Esophagus muscularis mucosa (tissue), 4 donors: ENCODE results near the gene PTCD3. TPM values are rescaled to one million over a fixed set of nuclear protein-coding genes. Genes with fewer than 3 reads are reported as not detected.

ENCODE experiments used
- DNase-seq: peaks from one replicate; pipeline ENCODE4 v3.0.0-alpha.2; 2017; ENCODE audit errors: extremely low spot score
- H3K27ac ChIP-seq, 4 donors: fragments of 200-600 bp; sonication (generic); replicated peaks in 1 of 4; 1 replicate in 3 of 4; 2 replicates in 1 of 4; pipeline ENCODE4 v1.5.1; 2016 to 2019; ENCODE audit warnings: mild to moderate bottlenecking in 1 of 4
- H3K27me3 ChIP-seq, 4 donors: fragments of 200-600 bp; sonication (generic); one replicate each; pipeline versions ENCODE4 v1.5.1 to v1.6.0; 2016 to 2019
- H3K36me3 ChIP-seq, 4 donors: fragments of 200-600 bp; sonication (generic); one replicate each; pipeline ENCODE4 v1.5.1; 2016 to 2019
- H3K4me1 ChIP-seq, 4 donors: fragments of 200-600 bp; sonication (generic); one replicate each; pipeline ENCODE4 v1.5.1; 2016 to 2019
- H3K4me3 ChIP-seq, 4 donors: fragments of 200-600 bp; sonication (generic); 1 replicate in 2 of 4; 2 replicates in 2 of 4; pipeline ENCODE4 v1.5.1; 2016 to 2019; ENCODE audit warnings: mild to moderate bottlenecking in 4 of 4, moderate library complexity in 1 of 4
- H3K9me3 ChIP-seq, 4 donors: fragments of 200-600 bp; sonication (generic); 1 replicate in 3 of 4; 2 replicates in 1 of 4; pipeline ENCODE4 v1.5.1; 2016 to 2019
- EP300 ChIP-seq: sonication (generic); formaldehyde crosslinking; IDR thresholded peaks from one replicate; pipeline ENCODE4 v1.6.1; 2017; ENCODE audit warnings: antibody characterized with exemption
- POLR2A ChIP-seq: fragments of 450-650 bp; IDR thresholded peaks from one replicate; pipeline ENCODE4 v1.6.1; 2017; ENCODE audit warnings: antibody characterized with exemption, moderate library complexity, mild to moderate bottlenecking, low read depth
- POLR2AphosphoS5 ChIP-seq, 2 donors: sonication (generic); formaldehyde crosslinking; IDR thresholded peaks; one replicate each; pipeline ENCODE4 v1.6.1; 2017; ENCODE audit warnings: antibody characterized with exemption in 2 of 2
- WGBS: methylation state at CpG from one replicate; pipeline ENCODE4 v1.1.5; 2018; 5-methylcytosine and 5-hydroxymethylcytosine counted together
- intact Hi-C: fragments of 100-400 bp; cut with DNase I; formaldehyde crosslinking; loops from one replicate; pipeline ENCODE4 v1.15.1; 2023
- total RNA-seq, 4 donors: library from RNA; depleted of rRNA; stranded (reverse); fragments of >200 nt; gene quantifications; one replicate each; pipeline versions ENCODE4 v1.1.0 to v1.2.1, GENCODE V29; 2016
- TF ChIP-seq, protein P1 (sequence below), 3 experiments: fragments of 200-600 bp in 2 of 3; fragments of 450-650 bp in 1 of 3; sonication (generic) in 2 of 3; IDR thresholded peaks; one replicate each; pipeline ENCODE4 v1.5.1; 2017 to 2019; ENCODE audit warnings: antibody characterized with exemption in 3 of 3, mild to moderate bottlenecking in 2 of 3, moderate library complexity in 1 of 3

PTCD3 gene
- total RNA-seq, 4 donors from 2014 or later: 40.4 to 65.1 (median 45.5) TPM

- WGBS: 67% methylated on average over 7 of the region's 7 CpGs
- Histone ChIP-seq H3K36me3 (peaks cover 34 to 80% (median 63%) of the 10 kb centered on the region in 4 donors), H3K9me3 (peaks cover 0 to 3% (median 0%) of the 10 kb centered on the region in 4 donors), H3K27me3 (no peaks in the 10 kb centered on the region), H3K4me3 (no peak overlapping the region), H3K4me1 (peaks cover 0 to 9% (median 4%) of the 10 kb centered on the region in 4 donors), H3K27ac (peak overlapping the region in 2 of 4 donors; percentile 8 to 31)
- TF ChIP-seq POLR2A (no peak), EP300 (no peak), POLR2AphosphoS5 (IDR thresholded peaks at IDR 0.05) (no peak)
- TF ChIP-seq, protein P1, sequence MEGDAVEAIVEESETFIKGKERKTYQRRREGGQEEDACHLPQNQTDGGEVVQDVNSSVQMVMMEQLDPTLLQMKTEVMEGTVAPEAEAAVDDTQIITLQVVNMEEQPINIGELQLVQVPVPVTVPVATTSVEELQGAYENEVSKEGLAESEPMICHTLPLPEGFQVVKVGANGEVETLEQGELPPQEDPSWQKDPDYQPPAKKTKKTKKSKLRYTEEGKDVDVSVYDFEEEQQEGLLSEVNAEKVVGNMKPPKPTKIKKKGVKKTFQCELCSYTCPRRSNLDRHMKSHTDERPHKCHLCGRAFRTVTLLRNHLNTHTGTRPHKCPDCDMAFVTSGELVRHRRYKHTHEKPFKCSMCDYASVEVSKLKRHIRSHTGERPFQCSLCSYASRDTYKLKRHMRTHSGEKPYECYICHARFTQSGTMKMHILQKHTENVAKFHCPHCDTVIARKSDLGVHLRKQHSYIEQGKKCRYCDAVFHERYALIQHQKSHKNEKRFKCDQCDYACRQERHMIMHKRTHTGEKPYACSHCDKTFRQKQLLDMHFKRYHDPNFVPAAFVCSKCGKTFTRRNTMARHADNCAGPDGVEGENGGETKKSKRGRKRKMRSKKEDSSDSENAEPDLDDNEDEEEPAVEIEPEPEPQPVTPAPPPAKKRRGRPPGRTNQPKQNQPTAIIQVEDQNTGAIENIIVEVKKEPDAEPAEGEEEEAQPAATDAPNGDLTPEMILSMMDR (IDR thresholded peaks at IDR 0.05): no peak
- intact Hi-C loops: no loop called here
- DNase-seq: no peak
These were observed 39.9 kb upstream of the PTCD3 start for GRCh38 chr2:86066007-86066578.

DNA sequence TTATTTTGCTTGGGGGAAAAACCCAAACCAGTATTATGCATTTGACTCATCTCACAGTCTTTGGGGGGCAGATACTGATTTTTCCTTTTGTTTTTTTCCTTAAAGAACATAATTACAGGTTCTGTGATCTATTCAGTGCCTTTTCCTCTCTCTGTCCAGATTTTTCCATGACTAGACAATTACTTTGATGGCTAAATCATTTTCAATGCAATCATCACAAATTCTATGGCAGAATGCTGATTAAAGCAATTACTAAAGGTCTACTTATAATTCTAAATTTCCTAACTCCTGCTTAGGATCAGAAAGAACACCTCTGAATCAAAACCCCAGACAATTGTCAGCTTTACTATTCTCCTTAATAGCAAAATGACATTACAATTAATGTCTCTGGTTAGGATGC is 39.1 kb upstream of the PTCD3 start:
- Histone ChIP-seq H3K4me1 (peaks cover 2 to 14% (median 9%) of the 10 kb centered on the region in 4 donors), H3K27me3 (no peaks in the 10 kb centered on the region), H3K4me3 (no peak overlapping the region), H3K27ac (no peak overlapping the region), H3K36me3 (peaks cover 34 to 75% (median 59%) of the 10 kb centered on the region in 4 donors), H3K9me3 (peaks cover 0 to 3% (median 0%) of the 10 kb centered on the region in 4 donors)
- TF ChIP-seq, protein P1 (IDR thresholded peaks at IDR 0.05): no peak
- no peak for TF ChIP-seq POLR2AphosphoS5 (IDR thresholded peaks at IDR 0.05)
- TF ChIP-seq EP300: no peak
- TF ChIP-seq POLR2A: no peak
- DNase-seq: no peak
- intact Hi-C loops: no loop called here

GRCh38 chr2:86068136-86068588 is 37.9 kb upstream of the PTCD3 start:
- intact Hi-C loops: no loop called here
- Histone ChIP-seq H3K4me3 (no peak overlapping the region), H3K9me3 (no peaks in the 10 kb centered on the region), H3K4me1 (peaks cover 13 to 25% (median 21%) of the 10 kb centered on the region in 4 donors), H3K27ac (no peak overlapping the region), H3K27me3 (no peaks in the 10 kb centered on the region), H3K36me3 (peaks cover 34 to 68% (median 55%) of the 10 kb centered on the region in 4 donors)
- 40% methylated on average over 7 of the region's 7 CpGs for WGBS
- TF ChIP-seq EP300: no peak
- no peak for TF ChIP-seq POLR2AphosphoS5 (IDR thresholded peaks at IDR 0.05)
- TF ChIP-seq, protein P1 (IDR thresholded peaks at IDR 0.05): no peak
- no peak for TF ChIP-seq POLR2A
- no peak for DNase-seq

DNA sequence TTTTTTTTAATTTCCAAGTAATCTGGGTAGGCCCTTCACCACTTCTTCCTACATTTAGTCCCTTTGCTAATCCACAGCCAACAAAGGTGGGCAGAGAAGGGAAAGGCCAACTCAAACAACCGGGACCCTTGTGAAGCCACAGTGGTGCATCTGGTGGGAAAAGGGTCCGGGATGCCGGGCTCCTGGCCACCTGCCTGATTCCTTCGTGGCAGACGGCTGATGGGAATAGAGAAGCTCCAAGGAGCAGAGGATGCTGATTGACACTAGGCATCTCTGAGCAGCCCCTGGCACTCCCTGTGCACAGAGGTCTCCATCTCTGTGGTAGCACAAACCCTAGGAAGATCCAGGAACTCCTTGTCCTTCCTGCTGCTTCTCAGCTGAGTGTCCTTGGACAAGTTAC is 37.4 kb upstream of the PTCD3 start:
- H3K4me1 ChIP-seq: peaks cover 13 to 25% (median 23%) of the 10 kb centered on the region in 4 donors
- H3K27ac ChIP-seq: no peak overlapping the region
- no peak overlapping the region for H3K4me3 ChIP-seq
- no peak for DNase-seq
- no peaks in the 10 kb centered on the region for H3K27me3 ChIP-seq
- peaks cover 29 to 68% (median 55%) of the 10 kb centered on the region in 4 donors for H3K36me3 ChIP-seq
- intact Hi-C loops: no loop called here
- 99% methylated on average over 5 of the region's 5 CpGs for WGBS
- TF ChIP-seq, protein P1 (IDR thresholded peaks at IDR 0.05): no peak
- TF ChIP-seq POLR2AphosphoS5 (IDR thresholded peaks at IDR 0.05) (no peak), EP300 (no peak), POLR2A (no peak)
- no peaks in the 10 kb centered on the region for H3K9me3 ChIP-seq
